Measurements from ENCODE around the gene HNRNPR. TPM values are rescaled to one million over a fixed set of nuclear protein-coding genes. Genes with fewer than 3 reads are reported as not detected.

Gene HNRNPR
- total RNA-seq (100 to 1,000 TPM in 4 of 5 donors, 10 to 100 TPM in 1; 98.2 to 122 (median 109) TPM), total RNA-seq (129 to 394 (median 180) reads per million in 29 experiments)
- total RNA-seq (2013): 114 TPM

DNA sequence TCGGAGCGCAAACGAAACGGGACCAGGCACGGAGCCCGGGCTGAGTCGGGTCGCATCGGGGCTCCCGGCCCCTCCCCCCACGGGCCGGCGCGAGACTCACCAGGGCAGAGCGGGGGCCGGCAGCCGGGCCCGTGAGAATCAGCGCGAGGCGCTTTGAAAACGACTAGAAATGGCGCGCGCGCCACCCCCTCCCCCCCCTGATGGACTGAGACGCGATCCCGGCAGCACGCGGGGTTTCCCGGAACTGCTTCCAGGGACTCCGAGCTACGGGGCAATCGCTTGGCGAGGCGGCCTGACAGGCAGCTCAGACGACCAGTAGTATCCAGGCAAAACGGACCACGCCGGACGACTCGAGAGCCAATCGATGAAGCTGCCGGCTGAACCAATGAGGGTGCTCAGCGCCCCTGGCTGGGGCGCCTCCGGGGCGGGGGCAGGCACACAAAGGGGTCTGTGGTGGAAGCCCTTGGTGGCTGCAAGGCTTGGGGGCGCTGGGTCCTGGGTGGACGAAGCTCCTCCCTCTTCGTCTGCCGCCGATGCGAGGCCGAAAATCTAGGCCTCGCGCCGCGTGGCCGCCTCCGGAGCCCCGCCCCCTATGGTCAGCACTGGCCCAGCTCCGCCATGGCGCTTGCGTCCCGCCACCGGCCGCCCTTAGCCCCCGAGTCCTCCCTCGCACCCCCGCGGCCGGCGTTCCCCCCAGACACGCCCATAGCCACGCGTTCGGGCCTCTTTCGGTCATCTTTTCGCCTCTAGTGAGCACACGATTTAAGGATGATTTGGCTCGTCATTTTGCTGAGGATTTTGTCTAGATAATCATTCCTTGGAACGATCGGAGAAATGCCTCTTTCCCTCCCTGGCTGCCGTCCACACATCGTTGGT is at the start of gene HNRNPR:
HNRNPR (minus strand) TSS at position 174 of the 876 bp plus-strand sequence. CDS start 3,276 bp downstream, outside the sequence.
- WGBS (ENCODE audit: insufficient coverage): under 1% methylated on average over 79 of the region's 87 CpGs

DNA sequence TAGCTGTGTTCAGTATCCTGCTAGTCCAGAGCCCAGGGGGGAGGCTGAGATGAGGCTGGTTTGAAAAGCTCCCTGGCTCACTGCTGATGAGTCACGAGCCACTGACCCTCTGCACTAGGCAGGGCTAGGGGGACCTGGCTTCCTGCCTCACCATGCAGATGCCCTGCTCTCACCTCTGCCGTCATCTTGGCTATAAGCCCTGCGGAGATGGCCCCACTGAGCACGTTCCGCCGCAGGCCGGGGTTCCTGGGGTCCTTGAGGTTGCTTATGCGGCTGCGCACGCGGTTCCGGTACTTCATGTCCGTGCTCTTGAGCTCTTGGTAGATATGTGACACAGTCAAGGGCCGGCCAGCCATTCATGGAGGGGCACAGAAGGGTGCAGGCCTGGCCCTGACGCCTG is 49.6 kb upstream of the HNRNPR start:
- Mint-ChIP-seq H3K27me3 (no peaks in the 10 kb centered on the region), H3K27ac (no peak overlapping the region), H3K9me3 (no peaks in the 10 kb centered on the region), H3K4me3 (no peak overlapping the region), H3K4me1 (no peaks in the 10 kb centered on the region), H3K36me3 (peaks cover 19% of the 10 kb centered on the region)
- H3K36me3 ChIP-seq (ENCODE audit: control insufficient read depth in 2 of 2, extremely low read depth in 1 of 2, insufficient read depth in 1 of 2, low read length in 1 of 2): peaks cover 3% of the 10 kb centered on the region in 2 donors
- WGBS (ENCODE audit: insufficient coverage): 88% methylated on average over 14 of the region's 15 CpGs
- ChIA-PET POLR2A (no interaction called here), CTCF (no interaction called here)
- no peaks in the 10 kb centered on the region for H3K4me1 ChIP-seq (ENCODE audit: control insufficient read depth in 1 of 2, extremely low read depth in 1 of 2, insufficient read depth in 2 of 2, low read length in 2 of 2)
- ATAC-seq (replicated peaks in 1 of 4): no peak
- no peaks in the 10 kb centered on the region for H3K9me3 ChIP-seq
- no peak overlapping the region for H3K4me3 ChIP-seq (ENCODE audit: control insufficient read depth in 1 of 2, extremely low read depth in 1 of 2, low read length in 1 of 2)
- no peaks in the 10 kb centered on the region for H3K27me3 ChIP-seq (replicated peaks in 1 of 2; ENCODE audit: control insufficient read depth in 2 of 2, extremely low read depth in 1 of 2, insufficient read depth in 2 of 2, low read length in 1 of 2)
- no peak overlapping the region for H3K27ac ChIP-seq (ENCODE audit: low read length)
- no peak for DNase-seq

More for the DNA sequence above, at the start of gene HNRNPR:
- no peaks in the 10 kb centered on the region for H3K27me3 Mint-ChIP-seq
- Histone ChIP-seq H3K36me3 (ENCODE audit: control insufficient read depth in 2 of 2, extremely low read depth in 1 of 2, insufficient read depth in 1 of 2, low read length in 1 of 2) (no peaks in the 10 kb centered on the region), H3K27me3 (replicated peaks in 1 of 2; ENCODE audit: control insufficient read depth in 2 of 2, extremely low read depth in 1 of 2, insufficient read depth in 2 of 2, low read length in 1 of 2) (no peaks in the 10 kb centered on the region), H3K4me3 (ENCODE audit: control insufficient read depth in 1 of 2, extremely low read depth in 1 of 2, low read length in 1 of 2) (peak within 1 kb of the TSS; percentile 83 to 85), H3K4me1 (ENCODE audit: control insufficient read depth in 1 of 2, extremely low read depth in 1 of 2, insufficient read depth in 2 of 2, low read length in 2 of 2) (peaks cover 11 to 38% of the 10 kb centered on the region in 2 experiments), H3K27ac (ENCODE audit: low read length) (peak within 1 kb of the TSS; percentile 65), H3K9me3 (no peaks in the 10 kb centered on the region)
- DNase-seq: peak; percentile 96 to 100 (median 99)
- H3K4me1 Mint-ChIP-seq: peaks cover 42 to 47% (median 43%) of the 10 kb centered on the region in 3 donors
- H3K4me3 Mint-ChIP-seq: peak within 1 kb of the TSS; percentile 93 to 100 (median 97)
- no peaks in the 10 kb centered on the region for H3K9me3 Mint-ChIP-seq
- peaks cover 4% of the 10 kb centered on the region for H3K36me3 Mint-ChIP-seq
- ATAC-seq (replicated peaks in 1 of 4): peak; percentile 97 to 98 (median 98)
- ChIA-PET CTCF (interaction anchor here (0.6 to 1.7 kb wide), 6 partner anchors 22 to 1304 kb away, joined by 3 to 17 read pairs (median 3); partner anchors contain the start of gene PNRC2 (in 1 of the 2)), POLR2A (interaction anchor here (0.5 to 1.4 kb wide), 10 partner anchors 21 to 1477 kb away, joined by 3 to 10 read pairs (median 7); partner anchors contain the start of genes GALE (in 1 of the 2) and ZNF436 (in 1 of the 2))
- peak within 1 kb of the TSS; percentile 89 to 93 for H3K27ac Mint-ChIP-seq

DNA sequence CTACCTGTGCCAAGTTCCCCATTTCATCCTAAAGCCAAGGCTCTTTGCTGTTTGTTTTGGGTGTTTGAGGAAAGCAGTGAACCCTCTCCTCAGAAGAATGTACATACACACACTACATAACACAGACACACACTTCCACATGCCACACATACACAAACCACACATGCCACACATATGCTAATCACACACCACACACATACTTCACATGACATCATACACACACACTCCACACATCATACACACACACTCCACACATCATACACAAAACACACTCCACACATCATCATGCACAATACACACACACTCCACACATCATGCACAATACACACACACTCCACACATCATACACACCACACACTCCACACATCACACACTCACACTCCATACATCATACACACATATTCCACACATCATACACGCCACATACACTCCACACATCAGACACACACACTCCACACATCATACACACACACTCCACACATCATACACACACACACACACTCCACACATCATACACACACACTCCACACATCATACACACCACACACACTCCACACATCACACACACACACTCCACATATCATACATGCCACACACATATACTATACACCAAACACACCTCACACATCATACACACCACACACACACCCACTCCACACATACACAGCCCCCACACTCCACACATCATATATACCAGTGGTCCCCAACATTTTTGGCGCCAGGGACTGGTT is 48.2 kb upstream of the HNRNPR start:
- Histone ChIP-seq H3K36me3 (ENCODE audit: control insufficient read depth in 2 of 2, extremely low read depth in 1 of 2, insufficient read depth in 1 of 2, low read length in 1 of 2) (peaks cover 3% of the 10 kb centered on the region in 2 donors), H3K4me3 (ENCODE audit: control insufficient read depth in 1 of 2, extremely low read depth in 1 of 2, low read length in 1 of 2) (no peak overlapping the region), H3K9me3 (no peaks in the 10 kb centered on the region), H3K27me3 (replicated peaks in 1 of 2; ENCODE audit: control insufficient read depth in 2 of 2, extremely low read depth in 1 of 2, insufficient read depth in 2 of 2, low read length in 1 of 2) (no peaks in the 10 kb centered on the region), H3K27ac (ENCODE audit: low read length) (no peak overlapping the region), H3K4me1 (ENCODE audit: control insufficient read depth in 1 of 2, extremely low read depth in 1 of 2, insufficient read depth in 2 of 2, low read length in 2 of 2) (no peaks in the 10 kb centered on the region)
- peaks cover 12% of the 10 kb centered on the region for H3K36me3 Mint-ChIP-seq
- POLR2A ChIA-PET: no interaction called here
- DNase-seq: no peak
- H3K27ac Mint-ChIP-seq: no peak overlapping the region
- no peaks in the 10 kb centered on the region for H3K4me1 Mint-ChIP-seq
- CTCF ChIA-PET: no interaction called here
- H3K4me3 Mint-ChIP-seq: no peak overlapping the region
- no peaks in the 10 kb centered on the region for H3K9me3 Mint-ChIP-seq
- WGBS (ENCODE audit: insufficient coverage): 75% methylated on average over 1 of the region's 2 CpGs
- no peaks in the 10 kb centered on the region for H3K27me3 Mint-ChIP-seq
- ATAC-seq (replicated peaks in 1 of 4): no peak

DNA sequence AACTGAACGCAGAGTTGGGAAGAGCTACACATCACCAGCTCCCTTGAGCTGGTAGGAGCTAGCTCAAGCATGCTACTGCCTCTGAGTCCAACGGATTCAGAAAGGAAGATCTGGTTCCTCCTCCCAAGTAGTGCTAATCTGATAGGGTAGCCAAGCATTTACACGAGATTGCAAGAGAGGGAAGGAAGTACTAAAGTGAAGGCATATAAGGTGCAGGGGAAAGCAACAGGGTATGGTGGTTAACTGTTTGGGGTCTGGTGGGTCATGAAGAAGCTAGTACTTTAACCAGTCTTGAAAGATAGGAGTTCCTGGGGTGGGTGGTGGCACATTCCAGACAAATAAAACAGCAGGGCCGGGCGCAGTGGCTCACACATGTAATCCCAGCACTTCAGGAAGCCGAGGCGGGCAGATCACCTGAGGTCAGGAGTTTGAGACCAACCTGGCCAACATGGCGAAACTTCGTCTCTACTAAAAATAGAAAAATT is 45.8 kb upstream of the HNRNPR start:
- Histone ChIP-seq H3K27me3 (replicated peaks in 1 of 2; ENCODE audit: control insufficient read depth in 2 of 2, extremely low read depth in 1 of 2, insufficient read depth in 2 of 2, low read length in 1 of 2) (no peaks in the 10 kb centered on the region), H3K4me3 (ENCODE audit: control insufficient read depth in 1 of 2, extremely low read depth in 1 of 2, low read length in 1 of 2) (no peak overlapping the region), H3K36me3 (ENCODE audit: control insufficient read depth in 2 of 2, extremely low read depth in 1 of 2, insufficient read depth in 1 of 2, low read length in 1 of 2) (peaks cover 0 to 3% of the 10 kb centered on the region in 2 donors), H3K9me3 (no peaks in the 10 kb centered on the region), H3K4me1 (ENCODE audit: control insufficient read depth in 1 of 2, extremely low read depth in 1 of 2, insufficient read depth in 2 of 2, low read length in 2 of 2) (no peaks in the 10 kb centered on the region), H3K27ac (ENCODE audit: low read length) (no peak overlapping the region)
- 67% methylated on average over 7 of the region's 9 CpGs for WGBS (ENCODE audit: insufficient coverage)
- ATAC-seq (replicated peaks in 1 of 4): no peak
- no peak overlapping the region for H3K27ac Mint-ChIP-seq
- ChIA-PET POLR2A (interaction anchor here in 1 of 2 donors (0.6 kb wide), 1 partner anchor 258 kb away, joined by 3 read pairs; no protein-coding TSS in a partner anchor), CTCF (interaction anchor here in 1 of 2 donors (0.7 kb wide), 1 partner anchor 13 kb away, joined by 3 read pairs; no protein-coding TSS in a partner anchor)
- no peaks in the 10 kb centered on the region for H3K4me1 Mint-ChIP-seq
- H3K27me3 Mint-ChIP-seq: no peaks in the 10 kb centered on the region
- H3K4me3 Mint-ChIP-seq: no peak overlapping the region
- DNase-seq: no peak
- peaks cover 6% of the 10 kb centered on the region for H3K36me3 Mint-ChIP-seq
- H3K9me3 Mint-ChIP-seq: no peaks in the 10 kb centered on the region

DNA sequence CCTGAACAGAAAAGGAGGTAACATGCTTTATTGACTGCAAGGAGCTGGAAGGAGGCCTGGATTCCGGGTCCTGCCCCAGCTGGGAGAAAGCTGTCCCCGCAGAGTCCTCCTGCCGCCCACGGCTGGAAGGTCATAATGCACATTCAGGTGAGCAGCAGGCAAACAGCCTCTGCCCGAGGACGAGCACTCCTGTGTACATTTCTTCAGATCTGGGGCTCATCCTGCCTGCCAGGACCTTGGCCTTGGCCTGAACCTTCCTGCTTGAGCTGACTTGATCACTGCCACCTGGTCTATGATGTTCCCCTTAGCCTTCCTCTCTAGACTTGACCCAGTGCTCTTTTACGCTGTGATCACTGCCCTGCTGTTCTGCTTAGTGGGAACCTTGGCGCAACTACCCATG is 43.4 kb upstream of the HNRNPR start:
- Histone ChIP-seq H3K4me1 (ENCODE audit: control insufficient read depth in 1 of 2, extremely low read depth in 1 of 2, insufficient read depth in 2 of 2, low read length in 2 of 2) (no peaks in the 10 kb centered on the region), H3K4me3 (ENCODE audit: control insufficient read depth in 1 of 2, extremely low read depth in 1 of 2, low read length in 1 of 2) (no peak overlapping the region), H3K27ac (ENCODE audit: low read length) (no peak overlapping the region), H3K9me3 (no peaks in the 10 kb centered on the region), H3K27me3 (replicated peaks in 1 of 2; ENCODE audit: control insufficient read depth in 2 of 2, extremely low read depth in 1 of 2, insufficient read depth in 2 of 2, low read length in 1 of 2) (no peaks in the 10 kb centered on the region), H3K36me3 (ENCODE audit: control insufficient read depth in 2 of 2, extremely low read depth in 1 of 2, insufficient read depth in 1 of 2, low read length in 1 of 2) (no peaks in the 10 kb centered on the region)
- Mint-ChIP-seq H3K4me3 (no peak overlapping the region), H3K27me3 (no peaks in the 10 kb centered on the region), H3K9me3 (no peaks in the 10 kb centered on the region), H3K36me3 (peaks cover 12% of the 10 kb centered on the region), H3K4me1 (no peaks in the 10 kb centered on the region), H3K27ac (no peak overlapping the region)
- ATAC-seq (replicated peaks in 1 of 4): no peak
- 92% methylated on average over 7 of the region's 8 CpGs for WGBS (ENCODE audit: insufficient coverage)
- CTCF ChIA-PET: interaction anchor here in 1 of 2 donors (0.6 kb wide), 1 partner anchor 17 kb away, joined by 4 read pairs; no protein-coding TSS in a partner anchor
- POLR2A ChIA-PET: no interaction called here
- no peak for DNase-seq

DNA sequence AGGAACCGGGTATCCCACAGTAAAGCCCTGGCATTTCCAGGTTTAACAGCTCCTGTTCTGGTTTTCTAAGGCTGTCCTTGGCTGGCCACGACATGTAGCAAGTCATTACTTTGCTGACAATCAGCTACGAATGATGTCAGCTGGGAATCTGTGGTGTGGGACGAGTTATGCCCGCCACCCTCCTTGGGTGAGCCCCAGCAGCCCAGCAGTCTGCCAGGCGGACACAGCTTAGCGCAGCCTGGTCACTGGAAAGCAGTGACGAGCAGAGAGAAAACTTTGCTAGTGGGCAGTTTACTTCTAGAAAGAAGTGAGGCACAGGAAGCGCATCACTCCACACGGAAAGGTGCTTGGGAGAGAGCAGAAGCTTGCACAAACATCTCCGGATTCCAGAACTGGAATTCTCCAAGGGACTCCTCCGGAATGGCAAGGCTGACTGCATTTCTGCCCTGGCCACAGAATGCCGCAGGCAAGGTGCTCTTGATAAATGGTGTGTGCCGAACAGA is 41.1 kb upstream of the HNRNPR start:
- H3K4me1 Mint-ChIP-seq: no peaks in the 10 kb centered on the region
- no peak overlapping the region for H3K27ac Mint-ChIP-seq
- 82% methylated on average over 14 of the region's 14 CpGs for WGBS (ENCODE audit: insufficient coverage)
- H3K36me3 Mint-ChIP-seq: peaks cover 13% of the 10 kb centered on the region
- H3K4me3 Mint-ChIP-seq: no peak overlapping the region
- H3K27ac ChIP-seq (ENCODE audit: low read length): no peak overlapping the region
- no peaks in the 10 kb centered on the region for H3K27me3 ChIP-seq (replicated peaks in 1 of 2; ENCODE audit: control insufficient read depth in 2 of 2, extremely low read depth in 1 of 2, insufficient read depth in 2 of 2, low read length in 1 of 2)
- H3K4me1 ChIP-seq (ENCODE audit: control insufficient read depth in 1 of 2, extremely low read depth in 1 of 2, insufficient read depth in 2 of 2, low read length in 2 of 2): no peaks in the 10 kb centered on the region
- CTCF ChIA-PET: no interaction called here
- no peaks in the 10 kb centered on the region for H3K9me3 ChIP-seq
- DNase-seq (no peak), ATAC-seq (replicated peaks in 1 of 4) (no peak)
- H3K9me3 Mint-ChIP-seq: no peaks in the 10 kb centered on the region
- no peaks in the 10 kb centered on the region for H3K36me3 ChIP-seq (ENCODE audit: control insufficient read depth in 2 of 2, extremely low read depth in 1 of 2, insufficient read depth in 1 of 2, low read length in 1 of 2)
- H3K4me3 ChIP-seq (ENCODE audit: control insufficient read depth in 1 of 2, extremely low read depth in 1 of 2, low read length in 1 of 2): no peak overlapping the region
- POLR2A ChIA-PET: no interaction called here
- H3K27me3 Mint-ChIP-seq: no peaks in the 10 kb centered on the region

Data from T-cell (primary cell).